Keratinocyte (primary cell): ENCODE data around the gene VIPR1. TPM values are rescaled to one million over a fixed set of nuclear protein-coding genes. Genes with fewer than 3 reads are reported as not detected.

Experiments
- DNase-seq: peaks from one replicate; pipeline ENCODE4 v3.0.0-alpha.2; 2011; ENCODE audit warnings: low read depth, missing footprints, low spot score
- FAIRE-seq: peaks from 2 replicates; lab custom pipeline; 2011; peaks lifted over from hg19 to GRCh38; lab: Jason Lieb, UNC
- H2AFZ ChIP-seq: 2 replicates; pipeline ENCODE4 v1.6.0; 2012; ENCODE audit warnings: low read length, control low read depth, inconsistent platforms; ENCODE audit not compliant: control insufficient read depth
- H3K27ac ChIP-seq: 2 replicates; pipeline ENCODE4 v1.5.1; 2011; ENCODE audit warnings: low read length; ENCODE audit not compliant: control insufficient read depth, insufficient read depth
- H3K27me3 ChIP-seq: 3 replicates; pipeline ENCODE4 v1.6.0; 2011; ENCODE audit warnings: low read length; ENCODE audit not compliant: control insufficient read depth, insufficient read depth; ENCODE audit errors: extremely low read depth
- H3K36me3 ChIP-seq, 2 experiments: 2 replicates in 1 of 2; 3 replicates in 1 of 2; pipeline ENCODE4 v1.5.1; 2011; ENCODE audit warnings: low read length in 2 of 2, mild to moderate bottlenecking in 1 of 2; ENCODE audit not compliant: control insufficient read depth in 2 of 2, insufficient read depth in 2 of 2; ENCODE audit errors: extremely low read depth in 1 of 2
- H3K4me1 ChIP-seq: 3 replicates; pipeline ENCODE4 v1.5.1; 2011; ENCODE audit warnings: low read length; ENCODE audit not compliant: control insufficient read depth, insufficient read depth; ENCODE audit errors: extremely low read depth
- H3K4me2 ChIP-seq: 3 replicates; pipeline ENCODE4 v1.6.0; 2011; ENCODE audit warnings: low read depth, low read length; ENCODE audit not compliant: control insufficient read depth, insufficient read depth; ENCODE audit errors: extremely low read depth
- H3K4me3 ChIP-seq, 3 experiments: fragments of 200-600 bp in 1 of 3; sonication (generic) in 1 of 3; 2 replicates in 2 of 3; 3 replicates in 1 of 3; pipeline ENCODE4 v1.5.1; 2011 to 2016; ENCODE audit warnings: low read length in 3 of 3, mild to moderate bottlenecking in 3 of 3, control low read depth in 2 of 3, inconsistent platforms in 1 of 3, low read depth in 1 of 3, mixed read lengths in 1 of 3, mixed run types in 1 of 3, moderate library complexity in 1 of 3; ENCODE audit not compliant: control insufficient read depth in 2 of 3, insufficient read depth in 2 of 3; ENCODE audit errors: extremely low read depth in 1 of 3
- H3K79me2 ChIP-seq: 2 replicates; pipeline ENCODE4 v1.6.0; 2012; ENCODE audit warnings: low read length; ENCODE audit not compliant: control insufficient read depth, insufficient read depth
- H3K9ac ChIP-seq: 3 replicates; pipeline ENCODE4 v1.6.0; 2011; ENCODE audit warnings: low read length; ENCODE audit not compliant: control insufficient read depth, insufficient read depth; ENCODE audit errors: extremely low read depth
- H3K9me1 ChIP-seq: 3 replicates; pipeline ENCODE4 v1.6.0; 2011; ENCODE audit warnings: low read length; ENCODE audit not compliant: control insufficient read depth, insufficient read depth; ENCODE audit errors: extremely low read depth
- H3K9me3 ChIP-seq: 2 replicates; pipeline ENCODE4 v1.5.1; 2012; ENCODE audit warnings: low read depth, low read length; ENCODE audit not compliant: control insufficient read depth
- H4K20me1 ChIP-seq: 3 replicates; pipeline ENCODE4 v1.6.0; 2011; ENCODE audit warnings: low read length; ENCODE audit not compliant: control insufficient read depth, insufficient read depth; ENCODE audit errors: extremely low read depth
- CTCF ChIP-seq, 3 experiments: IDR thresholded peaks in 1 of 3; conservative IDR thresholded peaks in 1 of 3; optimal IDR thresholded peaks in 1 of 3; 2 replicates in 2 of 3; 3 replicates in 1 of 3; pipeline versions ENCODE3 to v1.5.1; 2011; ENCODE audit warnings: low read length in 3 of 3, mild to moderate bottlenecking in 3 of 3, moderate library complexity in 2 of 3, control low read depth in 1 of 3, inconsistent platforms in 1 of 3; ENCODE audit not compliant: insufficient read depth in 2 of 3; ENCODE audit errors: extremely low read depth in 1 of 3
- EZH2 ChIP-seq: IDR thresholded peaks from one replicate; pipeline ENCODE4 v1.6.1; 2012; ENCODE audit warnings: inconsistent platforms, mild to moderate bottlenecking, low read length, moderate library complexity
- dilution Hi-C: fragments of 300-500 bp; cut with MboI; formaldehyde crosslinking; loops from one replicate; pipeline ENCODE4 v1.7.0; 2020; ENCODE audit warnings: low sequenced_read_pairs; ENCODE audit not compliant: extremely low pct_ligation_motif_present
- polyA plus RNA-seq, 5 experiments: library from polyadenylated mRNA; depleted of rRNA in 3 of 5; stranded (reverse) in 3 of 5; stranded (forward) in 1 of 5; unstranded in 1 of 5; fragments of >200 nt; gene quantifications; 1 replicate in 1 of 5; 2 replicates in 3 of 5; 3 replicates in 1 of 5; pipeline versions ENCODE4 v1.2.1 to v1.2.3, GENCODE V29; 2011 to 2012; ENCODE audit warnings: missing spikeins in 2 of 5, low read depth in 1 of 5, low replicate concordance in 1 of 5

Gene VIPR1
- polyA plus RNA-seq, 1 donor (not counting 4 experiments of a cell fraction or from before 2014, with no cell fraction given), result 4.5 TPM

- Histone ChIP-seq H3K36me3 (peaks cover 17 to 24% of the 10 kb centered on the region in 2 experiments), H3K9me1 (no peaks in the 10 kb centered on the region), H3K79me2 (no peaks in the 10 kb centered on the region), H3K9me3 (no peaks in the 10 kb centered on the region), H3K4me1 (no peaks in the 10 kb centered on the region), H2AFZ (no peak overlapping the region), H3K4me3 (no peak overlapping the region), H4K20me1 (no peaks in the 10 kb centered on the region), H3K27ac (no peak overlapping the region), H3K27me3 (no peaks in the 10 kb centered on the region), H3K9ac (no peak overlapping the region), H3K4me2 (no peak overlapping the region)
- TF ChIP-seq CTCF (optimal IDR thresholded peaks at IDR 0.05 in 1 of 3, IDR thresholded peaks at IDR 0.05 in 1 of 3, conservative IDR thresholded peaks at IDR 0.05 in 1 of 3; ENCODE audit: extremely low read depth in 1 of 3, insufficient read depth in 2 of 3, low read length in 3 of 3), result no peak
- TF ChIP-seq EZH2, result no peak
- no peak for DNase-seq
- FAIRE-seq, result peak; percentile 5
- dilution Hi-C loops, result no loop called here
Observed at GRCh38 chr3:42550250-42550649, 47.8 kb downstream of the VIPR1 start.

DNA sequence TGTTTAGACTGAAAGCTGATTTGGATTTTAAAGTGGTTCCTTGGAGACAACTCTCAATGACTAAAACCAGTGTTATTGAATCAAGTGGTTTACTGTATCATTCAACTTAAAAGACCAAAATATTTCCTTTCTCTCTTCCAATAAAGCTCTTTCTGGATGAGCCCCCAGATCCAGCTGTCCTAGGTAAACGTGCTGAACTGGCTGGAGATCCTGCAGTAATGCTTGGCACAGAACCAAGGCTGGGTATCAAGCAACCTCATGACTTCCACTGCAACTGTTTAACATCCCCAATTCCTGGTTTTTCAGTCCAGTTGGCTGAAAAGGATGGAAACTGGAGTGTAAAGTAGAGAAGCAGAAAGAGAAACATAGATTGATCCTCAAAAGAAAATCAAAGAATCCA is 50.4 kb downstream of the VIPR1 start:
- no peak overlapping the region for H3K4me2 ChIP-seq
- H3K4me1 ChIP-seq, result no peaks in the 10 kb centered on the region
- H3K27ac ChIP-seq, result no peak overlapping the region
- FAIRE-seq (no peak), DNase-seq (no peak)
- H3K9me1 ChIP-seq, result no peaks in the 10 kb centered on the region
- H3K9ac ChIP-seq, result no peak overlapping the region
- H3K27me3 ChIP-seq, result no peaks in the 10 kb centered on the region
- no peak overlapping the region for H2AFZ ChIP-seq
- no peaks in the 10 kb centered on the region for H3K79me2 ChIP-seq
- H3K9me3 ChIP-seq, result no peaks in the 10 kb centered on the region
- TF ChIP-seq CTCF (optimal IDR thresholded peaks at IDR 0.05 in 1 of 3, IDR thresholded peaks at IDR 0.05 in 1 of 3, conservative IDR thresholded peaks at IDR 0.05 in 1 of 3; ENCODE audit: extremely low read depth in 1 of 3, insufficient read depth in 2 of 3, low read length in 3 of 3) (no peak), EZH2 (no peak)
- H3K4me3 ChIP-seq, result no peak overlapping the region
- dilution Hi-C loops, result no loop called here
- H3K36me3 ChIP-seq, result peaks cover 22 to 26% of the 10 kb centered on the region in 2 experiments
- H4K20me1 ChIP-seq, result no peaks in the 10 kb centered on the region
